ENCODE measurements around the gene SEMA4D. TPM values are rescaled to one million over a fixed set of nuclear protein-coding genes. Genes with fewer than 3 reads are reported as not detected.

SEMA4D gene
- total and polyA plus RNA-seq, 10 donors: 23.0 to 193 (median 157) TPM

- WGBS, 5 donors: 91 to 97% (median 94%) methylated on average over 5 of the region's 5 CpGs
- DNase-seq: no peak
- intact Hi-C loops (cut with DNase I; ENCODE audit: low total_unique reads): loop anchor here (10.0 kb wide), 1 partner anchor 57 kb away; no protein-coding TSS in a partner anchor
- H3K27ac ChIP-seq: peak overlapping the region in 1 of 8 donors; percentile 17
- TF ChIP-seq POLR2A (IDR thresholded peaks at IDR 0.05) (no peak), CTCF (IDR thresholded peaks at IDR 0.05 in 8 of 11, conservative IDR thresholded peaks at IDR 0.05 in 3 of 11) (no peak), POLR2AphosphoS5 (IDR thresholded peaks at IDR 0.05) (no peak)
- no peaks in the 10 kb centered on the region for H3K27me3 ChIP-seq (replicated peaks in 1 of 7)
- peaks cover 23 to 99% (median 86%) of the 10 kb centered on the region in 6 donors for H3K4me1 ChIP-seq
- H3K36me3 ChIP-seq: peaks cover 0 to 12% (median 0%) of the 10 kb centered on the region in 6 donors
- no peak overlapping the region for H3K4me3 ChIP-seq
- H3K9me3 ChIP-seq: peaks cover 0 to 9% (median 1%) of the 10 kb centered on the region in 8 donors
These were observed 9.8 kb downstream of the SEMA4D start for GRCh38 chr9:89488131-89488530.

GRCh38 chr9:89486681-89487080, 11.2 kb downstream of the SEMA4D start:
- no peak overlapping the region for H3K4me3 ChIP-seq
- TF ChIP-seq CTCF (IDR thresholded peaks at IDR 0.05 in 8 of 11, conservative IDR thresholded peaks at IDR 0.05 in 3 of 11): no peak
- no peak for TF ChIP-seq POLR2AphosphoS5 (IDR thresholded peaks at IDR 0.05)
- TF ChIP-seq POLR2A (IDR thresholded peaks at IDR 0.05): no peak
- intact Hi-C loops (cut with DNase I; ENCODE audit: low total_unique reads): loop anchor here (10.0 kb wide), 1 partner anchor 58 kb away; no protein-coding TSS in a partner anchor
- peaks cover 29 to 99% (median 87%) of the 10 kb centered on the region in 6 donors for H3K4me1 ChIP-seq
- no peaks in the 10 kb centered on the region for H3K27me3 ChIP-seq (replicated peaks in 1 of 7)
- peaks cover 0 to 11% (median 0%) of the 10 kb centered on the region in 6 donors for H3K36me3 ChIP-seq
- H3K9me3 ChIP-seq: peaks cover 0 to 9% (median 1%) of the 10 kb centered on the region in 8 donors
- H3K27ac ChIP-seq: peak overlapping the region in 5 of 8 donors; percentile 3 to 83 (median 58)
- DNase-seq: no peak

- Histone ChIP-seq H3K27ac (peak overlapping the region in 4 of 8 donors; percentile 45 to 83 (median 62)), H3K4me1 (peaks cover 20 to 96% (median 83%) of the 10 kb centered on the region in 6 donors), H3K27me3 (replicated peaks in 1 of 7) (no peaks in the 10 kb centered on the region), H3K4me3 (peak overlapping the region in 6 of 8 donors; percentile 19 to 67 (median 34)), H3K36me3 (peaks cover 0 to 24% (median 0%) of the 10 kb centered on the region in 6 donors), H3K9me3 (peaks cover 0 to 9% (median 1%) of the 10 kb centered on the region in 8 donors)
- TF ChIP-seq POLR2A (IDR thresholded peaks at IDR 0.05): no peak
- TF ChIP-seq POLR2AphosphoS5 (IDR thresholded peaks at IDR 0.05): no peak
- TF ChIP-seq CTCF (IDR thresholded peaks at IDR 0.05 in 8 of 11, conservative IDR thresholded peaks at IDR 0.05 in 3 of 11): no peak
- intact Hi-C loops (cut with DNase I; ENCODE audit: low total_unique reads): loop anchor here (10.0 kb wide), 1 partner anchor 60 kb away; no protein-coding TSS in a partner anchor
- no peak for DNase-seq
- WGBS, 5 donors: 69 to 90% (median 77%) methylated on average over 6 of the region's 6 CpGs
These were observed 13.2 kb downstream of the SEMA4D start for GRCh38 chr9:89484475-89485404.

Measured in spleen (tissue), 11 donors.